HCT116 (cell line): ENCODE data around the gene MERTK. TPM values are rescaled to one million over a fixed set of nuclear protein-coding genes. Genes with fewer than 3 reads are reported as not detected.

ENCODE experiments used
- ATAC-seq: fragments of 200-7000 bp; cut with Tn5 transposase; 2 replicates; pipeline ENCODE4 v1.9.1; 2020; ENCODE audit warnings: mild to moderate bottlenecking, moderate library complexity
- BruUV-seq: library from RNA; stranded (reverse); fragments of 400-500 nt; replicated peaks from 2 replicates; lab custom pipeline; 2021; lab: Mats Ljungman, UMichigan
- CTCF ChIA-PET: fragments of 300-600 bp; sonication (Branson Sonifier 250); formaldehyde crosslinking; loops from one replicate; lab custom pipeline; 2021; ENCODE audit warnings: antibody characterized with exemption; lab: Charles Lee
- POLR2A ChIA-PET: fragments of 300-600, 350-600 bp; sonication (Branson Sonifier 250); formaldehyde crosslinking; loops from one replicate; lab custom pipeline; 2021; ENCODE audit warnings: antibody characterized with exemption; lab: Charles Lee
- RAD21 ChIA-PET, 2 experiments: fragments of 300-600 bp; sonication (Branson Sonifier 250); formaldehyde crosslinking; loops; one replicate each; lab custom pipeline; 2023; ENCODE audit warnings: low total read pairs in 2 of 2; ENCODE audit not compliant: uncharacterized antibody in 2 of 2, unreplicated experiment in 2 of 2, low non-redundant PET in 1 of 2; lab: Charles Lee
- DNase-seq: peaks from one replicate; pipeline ENCODE4 v3.0.0-alpha.2; 2010; ENCODE audit warnings: low read depth, low spot score
- H2AFZ ChIP-seq: fragments of 200-600 bp; shearing (Covaris generic), sonication (generic); 2 replicates; pipeline ENCODE4 v1.6.1; 2017; ENCODE audit warnings: low read depth, mixed run types, mixed read lengths, antibody characterized with exemption, low read length; ENCODE audit not compliant: poor library complexity, severe bottlenecking
- H3K27ac ChIP-seq: 2 replicates; pipeline ENCODE4 v1.5.1; 2012; ENCODE audit warnings: low read depth, low read length
- H3K27me3 ChIP-seq: fragments of 200-600 bp; sonication (generic); 2 replicates; pipeline ENCODE4 v1.6.1; 2016; ENCODE audit warnings: mixed run types, low read length, mixed read lengths; ENCODE audit not compliant: insufficient read depth
- H3K36me3 ChIP-seq, 2 experiments: fragments of 200-500 bp in 1 of 2; fragments of 200-600 bp in 1 of 2; sonication (Bioruptor generic) in 1 of 2; sonication (generic) in 1 of 2; 2 replicates each; pipeline versions ENCODE4 v1.5.1 to v1.6.1; 2014 to 2016; ENCODE audit warnings: low read length in 2 of 2, inconsistent platforms in 1 of 2, mixed read lengths in 1 of 2, mixed run types in 1 of 2; ENCODE audit not compliant: insufficient read depth in 2 of 2, control insufficient read depth in 1 of 2
- H3K4me1 ChIP-seq, 2 experiments: fragments of 200-600 bp in 1 of 2; sonication (generic) in 1 of 2; 2 replicates each; pipeline versions ENCODE4 v1.5.1 to v1.6.1; 2012 to 2017; ENCODE audit warnings: low read length in 2 of 2, inconsistent platforms in 1 of 2, mild to moderate bottlenecking in 1 of 2, mixed read lengths in 1 of 2, mixed run types in 1 of 2, moderate library complexity in 1 of 2; ENCODE audit not compliant: insufficient read depth in 2 of 2, control insufficient read depth in 1 of 2
- H3K4me2 ChIP-seq: fragments of 200-600 bp; sonication (generic); 2 replicates; pipeline ENCODE4 v1.6.1; 2017; ENCODE audit warnings: mixed run types, low read length, mixed read lengths
- H3K4me3 ChIP-seq, 2 experiments: fragments of 200-600 bp in 1 of 2; sonication (generic) in 1 of 2; replicated peaks in 1 of 2; 2 replicates each; pipeline ENCODE4 v1.5.1; 2011 to 2016; ENCODE audit warnings: low read length in 2 of 2, control low read depth in 1 of 2, low read depth in 1 of 2, mild to moderate bottlenecking in 1 of 2, mixed read lengths in 1 of 2, mixed run types in 1 of 2
- H3K79me2 ChIP-seq: fragments of 200-600 bp; sonication (generic); 2 replicates; pipeline ENCODE4 v1.6.1; 2017; ENCODE audit warnings: mild to moderate bottlenecking, mixed run types, low read length, moderate library complexity, mixed read lengths; ENCODE audit not compliant: insufficient read depth
- H3K9ac ChIP-seq: fragments of 200-600 bp; sonication (generic); 2 replicates; pipeline ENCODE4 v1.6.1; 2016; ENCODE audit warnings: low read length, mixed read lengths
- H3K9me2 ChIP-seq: fragments of 200-600 bp; sonication (generic), shearing (Covaris generic); 2 replicates; pipeline ENCODE4 v1.6.1; 2017; ENCODE audit warnings: mixed run types, mild to moderate bottlenecking, moderate library complexity; ENCODE audit not compliant: insufficient read depth
- H3K9me3 ChIP-seq, 2 experiments: fragments of 200-500 bp in 1 of 2; fragments of 200-600 bp in 1 of 2; sonication (Bioruptor generic) in 1 of 2; sonication (generic) in 1 of 2; 2 replicates each; pipeline ENCODE4 v1.6.1; 2014 to 2017; ENCODE audit warnings: low read length in 2 of 2, mixed read lengths in 2 of 2, inconsistent platforms in 1 of 2, low read depth in 1 of 2, mild to moderate bottlenecking in 1 of 2, mixed run types in 1 of 2, moderate library complexity in 1 of 2; ENCODE audit not compliant: control insufficient read depth in 1 of 2, insufficient read depth in 1 of 2
- H4K20me1 ChIP-seq: fragments of 200-600 bp; sonication (generic), shearing (Covaris generic); 2 replicates; pipeline ENCODE4 v1.6.1; 2017; ENCODE audit warnings: mixed run types, mild to moderate bottlenecking, moderate library complexity; ENCODE audit not compliant: insufficient read depth
- CBX3 ChIP-seq: IDR thresholded peaks from 2 replicates; pipeline ENCODE4 v1.6.1; 2012; ENCODE audit warnings: low read depth
- CEBPB ChIP-seq: IDR thresholded peaks from 2 replicates; pipeline ENCODE4 v1.6.1; 2012; ENCODE audit warnings: low read depth
- ELF1 ChIP-seq: IDR thresholded peaks from 2 replicates; pipeline ENCODE4 v1.6.1; 2012; ENCODE audit warnings: low read depth, borderline replicate concordance
- EZH2phosphoT487 ChIP-seq: fragments of 200-600 bp; IDR thresholded peaks from 2 replicates; pipeline ENCODE4 v1.6.1; 2018; ENCODE audit warnings: antibody characterized with exemption, borderline replicate concordance
- FOSL1 ChIP-seq: IDR thresholded peaks from 2 replicates; pipeline ENCODE4 v1.6.1; 2012; ENCODE audit warnings: low read depth
- MAX ChIP-seq: IDR thresholded peaks from 2 replicates; pipeline ENCODE4 v1.6.1; 2012
- POLR2AphosphoS5 ChIP-seq: IDR thresholded peaks from 2 replicates; pipeline ENCODE4 v1.6.1; 2011; ENCODE audit warnings: mild to moderate bottlenecking, low read depth, low read length, moderate library complexity
- REST ChIP-seq: IDR thresholded peaks from 2 replicates; pipeline ENCODE4 v1.6.1; 2012; ENCODE audit warnings: low read depth
- SRF ChIP-seq: IDR thresholded peaks from 2 replicates; pipeline ENCODE4 v1.6.1; 2012; ENCODE audit warnings: low read depth
- TCF7L2 ChIP-seq: IDR thresholded peaks from 2 replicates; pipeline ENCODE4 v1.7.0; 2011; ENCODE audit warnings: borderline replicate concordance, inconsistent platforms; ENCODE audit not compliant: insufficient read depth, insufficient read length; ENCODE audit errors: extremely low read depth
- ZBTB33 ChIP-seq: IDR thresholded peaks from 2 replicates; pipeline ENCODE4 v1.6.1; 2011; ENCODE audit warnings: mild to moderate bottlenecking, low read length, moderate library complexity; ENCODE audit not compliant: insufficient replicate concordance; ENCODE audit errors: extremely low read depth
- ZFX ChIP-seq: fragments of 450-650 bp; IDR thresholded peaks from 2 replicates; pipeline ENCODE4 v1.6.1; 2017
- intact Hi-C: fragments of 100-400 bp; cut with micrococcal nuclease; formaldehyde crosslinking; loops from 2 replicates; pipeline ENCODE4 v1.10.0; 2022
- total RNA-seq: library from RNA; stranded (reverse); gene quantifications from one replicate; pipeline ENCODE4 v1.2.1, GENCODE V29; 2021; ENCODE audit not compliant: unreplicated experiment

MERTK gene
- total RNA-seq, 1 experiment from 2014 or later = 5.7 TPM

- Histone ChIP-seq H3K27ac (no peak overlapping the region), H3K9me2 (no peaks in the 10 kb centered on the region), H4K20me1 (no peaks in the 10 kb centered on the region), H3K4me1 (peaks cover 13 to 17% of the 10 kb centered on the region in 2 experiments; a peak in 3 of 4 replicates), H2AFZ (no peak overlapping the region), H3K79me2 (no peaks in the 10 kb centered on the region), H3K36me3 (no peaks in the 10 kb centered on the region), H3K4me3 (no peak overlapping the region), H3K9me3 (no peaks in the 10 kb centered on the region), H3K27me3 (no peaks in the 10 kb centered on the region), H3K4me2 (no peak overlapping the region), H3K9ac (no peak overlapping the region)
- ATAC-seq = no peak
- DNase-seq = no peak
- CTCF ChIA-PET = no interaction called here
- no TSS peak for BruUV-seq
- intact Hi-C loops = no loop called here
- RAD21 ChIA-PET = no interaction called here
- TF ChIP-seq ELF1 (no peak), CEBPB (no peak), SRF (no peak), EZH2phosphoT487 (no peak), TCF7L2 (no peak), POLR2AphosphoS5 (no peak), ZFX (no peak), ZBTB33 (no peak), FOSL1 (no peak), CBX3 (no peak), MAX (no peak), REST (no peak)
- POLR2A ChIA-PET = no interaction called here
Measured at GRCh38 chr2:112018846-112019245, 120.4 kb downstream of the MERTK start.
